GM12878 (cell line): Measurements from ENCODE around the gene RHOF. TPM values are rescaled to one million over a fixed set of nuclear protein-coding genes. Genes with fewer than 3 reads are reported as not detected.
A peak's percentile ranks its signal among the peaks of the same experiment; 100 is the strongest.

Experiments used
- ATAC-seq: fragments of 200-7000 bp; cut with Tn5 transposase; 3 replicates; pipeline ENCODE4 v1.9.1; 2020; ENCODE audit warnings: mild to moderate bottlenecking, moderate library complexity
- BruUV-seq: library from RNA; stranded (reverse); fragments of 400-500 nt; replicated peaks from 2 replicates; lab custom pipeline; 2021; lab: Mats Ljungman, UMichigan
- CTCF ChIA-PET: fragments of 300-600 bp; sonication (Branson Sonifier 250); formaldehyde crosslinking; extraction: SDS; loops from one replicate; lab custom pipeline; 2021; ENCODE audit warnings: inconsistent platforms; lab: Yijun Ruan, JAX
- POLR2A ChIA-PET: fragments of 350-600 bp; formaldehyde crosslinking; extraction: SDS; loops from one replicate; lab custom pipeline; 2021; ENCODE audit warnings: inconsistent platforms; lab: Charles Lee
- RAD21 ChIA-PET: fragments of 300-600 bp; sonication (Branson Sonifier 250); formaldehyde crosslinking; loops from one replicate; lab custom pipeline; 2023; ENCODE audit warnings: antibody characterized with exemption; ENCODE audit not compliant: unreplicated experiment; lab: Charles Lee
- SMC1A ChIA-PET: fragments of 300-600 bp; sonication (Branson Sonifier 250); formaldehyde crosslinking; loops from one replicate; lab custom pipeline; 2023; ENCODE audit not compliant: unreplicated experiment, uncharacterized antibody; lab: Charles Lee
- DNase-seq: peaks from one replicate; pipeline ENCODE4 v3.0.0-alpha.2; 2011; ENCODE audit warnings: low read depth, low spot score
- FAIRE-seq: peaks from 3 replicates; lab custom pipeline; 2011; peaks lifted over from hg19 to GRCh38; lab: Jason Lieb, UNC
- H2AFZ ChIP-seq: 2 replicates; pipeline ENCODE4 v1.6.0; 2011; ENCODE audit warnings: low read depth, low read length, control low read depth; ENCODE audit not compliant: control insufficient read depth
- H3K27ac ChIP-seq: 2 replicates; pipeline ENCODE4 v1.5.1; 2011; ENCODE audit warnings: control low read depth; ENCODE audit not compliant: control insufficient read depth, insufficient read depth
- H3K27me3 ChIP-seq, 2 experiments: replicated peaks in 1 of 2; 2 replicates each; pipeline versions ENCODE4 v1.6.0 to v1.6.1; 2011; ENCODE audit warnings: low read length in 1 of 2; ENCODE audit not compliant: control insufficient read depth in 2 of 2, insufficient read depth in 2 of 2
- H3K36me3 ChIP-seq, 2 experiments: 2 replicates each; pipeline ENCODE4 v1.5.1; 2011; ENCODE audit warnings: low read length in 1 of 2; ENCODE audit not compliant: control insufficient read depth in 2 of 2, insufficient read depth in 2 of 2
- H3K4me1 ChIP-seq: 2 replicates; pipeline ENCODE4 v1.6.1; 2011; ENCODE audit warnings: mild to moderate bottlenecking, low read length, moderate library complexity, mixed read lengths; ENCODE audit not compliant: control insufficient read depth, insufficient read depth
- H3K4me2 ChIP-seq: 2 replicates; pipeline ENCODE4 v1.6.0; 2011; ENCODE audit warnings: control low read depth; ENCODE audit not compliant: control insufficient read depth, insufficient read depth
- H3K4me3 ChIP-seq: fragments of 200-600 bp; sonication (generic); 2 replicates; pipeline ENCODE4 v1.5.1; 2016
- H3K79me2 ChIP-seq: 2 replicates; pipeline ENCODE4 v1.6.0; 2011; ENCODE audit warnings: low read length; ENCODE audit not compliant: control insufficient read depth, insufficient read depth
- H3K9ac ChIP-seq: 2 replicates; pipeline ENCODE4 v1.8.0; 2011; ENCODE audit warnings: low read length, control low read depth, mixed read lengths; ENCODE audit not compliant: control insufficient read depth, insufficient read depth
- H3K9me3 ChIP-seq: replicated peaks from 3 replicates; pipeline ENCODE4 v1.5.1; 2011; ENCODE audit warnings: mild to moderate bottlenecking, low read length; ENCODE audit not compliant: control insufficient read depth, insufficient read depth
- H4K20me1 ChIP-seq: 2 replicates; pipeline ENCODE4 v1.6.0; 2011; ENCODE audit not compliant: control insufficient read depth, insufficient read depth
- RB1 ChIP-seq: fragments of 450-650 bp; formaldehyde crosslinking; IDR thresholded peaks from 2 replicates; pipeline ENCODE4 v1.6.1; 2017; ENCODE audit warnings: mild to moderate bottlenecking, borderline replicate concordance
- SMARCA5 ChIP-seq: fragments of 450-650 bp; IDR thresholded peaks from 2 replicates; pipeline ENCODE4 v1.6.1; 2017; ENCODE audit warnings: mild to moderate bottlenecking
- ZNF274 ChIP-seq: IDR thresholded peaks from one replicate; pipeline ENCODE4 v1.8.0; 2011; ENCODE audit not compliant: insufficient read length, insufficient read depth
- WGBS: methylation state at CpG from one replicate; pipeline ENCODE4 v1.1.6; 2016; ENCODE audit warnings: low lambda C conversion rate; ENCODE audit not compliant: insufficient replicate concordance, insufficient coverage; ENCODE audit errors: missing lambda C conversion rate; 5-methylcytosine and 5-hydroxymethylcytosine counted together
- in situ Hi-C: fragments of 300-500 bp; cut with MboI; formaldehyde crosslinking; loops from 9 replicates; pipeline ENCODE4 v1.14.3; 2018; ENCODE audit warnings: mixed read lengths
- intact Hi-C: fragments of 100-400 bp; cut with micrococcal nuclease; formaldehyde crosslinking; loops from one replicate; pipeline ENCODE4 v1.14.2; 2022; ENCODE audit not compliant: unreplicated experiment
- polyA plus RNA-seq, 11 experiments: library from polyadenylated mRNA; depleted of rRNA in 4 of 11; unstranded in 6 of 11; stranded (reverse) in 5 of 11; fragments of >200 nt; fragmentation: Nextera tagmentation in 4 of 11; fragmentation: Illumina TruSeq in 1 of 11; extraction: Ambion mirVana in 4 of 11; extraction: Trizol in 1 of 11; gene quantifications; 1 replicate in 1 of 11; 2 replicates in 10 of 11; pipeline versions ENCODE4 v1.2.1 to v1.2.3, GENCODE V29; 2011 to 2016; ENCODE audit warnings: inconsistent platforms in 2 of 11, missing spikeins in 2 of 11, low read depth in 1 of 11
- total RNA-seq, 4 experiments: library from RNA; depleted of rRNA in 3 of 4; stranded (reverse); fragments of >200 nt in 3 of 4; fragmentation: Illumina TruSeq in 1 of 4; extraction: Trizol in 1 of 4; gene quantifications; 2 replicates each; pipeline versions ENCODE4 v1.2.1 to v1.2.3, GENCODE V29; 2013 to 2021

Gene RHOF
- total and polyA plus RNA-seq, 10 of the 15 experiments (the other 5 are each of a cell fraction or from before 2014, with no cell fraction given), result 6.1 to 78.7 (median 39.7) TPM

DNA sequence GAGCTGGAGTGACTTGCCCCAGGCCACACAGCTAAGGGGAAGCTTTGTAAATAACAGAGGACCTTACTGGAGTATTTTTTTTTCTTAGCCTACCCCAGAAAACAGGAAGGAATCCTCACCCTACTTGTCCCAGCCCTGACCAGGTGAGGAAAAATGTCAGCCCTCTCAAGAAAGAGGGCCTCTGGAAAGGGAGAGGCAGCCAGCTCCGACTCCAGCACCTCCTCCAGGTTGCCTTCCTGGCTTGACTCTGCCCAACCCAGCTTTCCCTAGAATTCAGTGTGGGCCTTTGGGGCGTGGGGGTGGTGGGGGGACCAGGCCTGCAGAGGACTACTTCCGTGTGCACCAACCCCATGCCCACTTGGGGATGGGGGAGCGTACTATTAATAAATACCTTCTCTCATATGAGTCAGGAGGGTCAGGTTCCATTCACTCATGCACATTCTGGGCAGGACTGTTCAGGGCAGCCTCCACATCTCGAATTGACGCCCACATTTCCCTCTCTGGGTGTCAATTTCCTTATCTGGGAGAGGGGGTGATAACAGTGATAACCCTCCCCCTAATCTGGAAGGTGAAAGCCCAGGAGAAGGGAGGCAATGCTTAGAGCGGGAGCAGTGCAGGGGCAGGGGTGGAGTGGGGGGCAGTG lies 5.2 kb downstream of the RHOF start:
- no TSS peak for BruUV-seq
- in situ Hi-C loops, result no loop called here
- ATAC-seq, result 0 out of 3 replicates have a peak, but pooled peaks have one; percentile 2
- Histone ChIP-seq H2AFZ (no peak overlapping the region), H3K4me1 (peaks cover 72% of the 10 kb centered on the region), H3K4me2 (peak overlapping the region; percentile 32), H3K9me3 (no peaks in the 10 kb centered on the region), H4K20me1 (no peaks in the 10 kb centered on the region), H3K9ac (peak overlapping the region; percentile 59), H3K4me3 (peak overlapping the region; percentile 23), H3K79me2 (peaks cover 85% of the 10 kb centered on the region), H3K27ac (peak overlapping the region; percentile 90), H3K27me3 (no peaks in the 10 kb centered on the region), H3K36me3 (peaks cover 3 to 10% of the 10 kb centered on the region in 2 experiments; a peak in 2 of 4 replicates)
- CTCF ChIA-PET, result interaction anchor here (0.8 to 16.2 kb wide), 4 partner anchors 10 to 100 kb away, joined by 3 to 492 read pairs (median 6); partner anchors contain the start of gene PSMD9
- SMC1A ChIA-PET, result interaction anchor here (1.0 to 1.9 kb wide), 2 partner anchors 14 to 104 kb away, joined by 3 to 10 read pairs; no protein-coding TSS in a partner anchor
- POLR2A ChIA-PET, result interaction anchor here (0.5 to 1.5 kb wide), 4 partner anchors 14 to 76 kb away, joined by 3 to 22 read pairs (median 6); partner anchors contain the start of gene TMEM120B
- FAIRE-seq, result no peak
- DNase-seq, result no peak
- RAD21 ChIA-PET, result interaction anchor here (0.6 to 9.7 kb wide), 5 partner anchors 8 to 954 kb away, joined by 3 to 230 read pairs (median 4); partner anchors contain the start of gene PSMD9
- 14% methylated on average over 7 of the region's 7 CpGs for WGBS
- intact Hi-C loops, result no loop called here
- TF ChIP-seq SMARCA5 (0 out of 2 replicates have a peak, but pooled peaks have one; percentile 36), RB1 (no peak), ZNF274 (no peak)
